GM21447 (cell line): Measurements from ENCODE around the gene SNX20.

ENCODE experiments used
- ATAC-seq: cut with Tn5 transposase; IDR thresholded peaks from one replicate; pipeline ENCODE4 v1.9.1; 2021; ENCODE audit not compliant: unreplicated experiment

Gene SNX20

DNA sequence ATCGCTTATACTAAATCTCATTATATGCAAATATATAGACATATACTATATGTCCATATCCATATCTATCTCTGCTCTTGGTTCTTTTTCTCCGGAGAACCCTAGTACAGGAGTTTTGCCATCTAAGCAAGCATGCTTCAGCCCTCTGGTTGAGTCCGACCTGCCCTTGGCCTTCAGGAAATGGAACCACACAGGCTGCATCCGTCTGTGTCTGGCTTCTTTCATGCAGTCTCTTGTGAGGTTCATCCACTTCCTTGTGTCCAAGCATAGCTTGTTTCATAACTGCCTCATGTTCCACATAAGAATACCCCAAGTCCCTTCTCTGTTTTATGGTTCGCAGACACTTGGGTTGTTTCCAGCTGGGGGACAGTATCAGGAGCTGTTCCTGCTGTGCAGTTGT, 16.8 kb downstream of the SNX20 start:
- no peak for ATAC-seq

DNA sequence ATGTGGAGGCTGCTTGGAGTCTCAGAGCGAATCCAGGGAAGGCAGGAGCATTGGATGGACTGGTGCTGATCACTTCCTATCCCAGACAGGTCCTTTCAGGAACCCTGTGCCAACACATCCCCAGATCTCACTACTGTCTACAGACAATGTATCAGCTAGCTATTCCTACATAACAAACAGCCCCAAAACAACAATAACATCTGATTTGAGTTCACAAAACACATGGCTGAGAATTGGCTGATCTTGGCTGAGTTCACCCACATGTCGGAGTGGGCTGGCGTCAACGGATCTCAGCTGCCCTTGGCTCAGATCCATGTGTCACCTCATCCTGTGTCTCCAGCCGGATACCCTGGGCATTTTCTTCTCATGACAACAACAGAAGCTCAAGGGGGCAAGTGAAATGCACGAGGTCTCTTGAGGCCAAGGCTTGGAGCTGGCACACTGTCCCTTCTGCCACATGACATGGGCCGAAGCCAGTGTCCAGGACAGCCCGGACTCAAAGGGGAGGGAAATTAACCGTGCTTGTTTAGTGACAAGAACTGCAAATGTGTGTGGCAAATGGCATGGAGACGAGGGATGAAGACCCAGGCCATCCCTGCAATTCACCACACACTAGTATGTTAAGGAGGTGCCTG, 18.7 kb downstream of the SNX20 start:
- ATAC-seq: no peak

DNA sequence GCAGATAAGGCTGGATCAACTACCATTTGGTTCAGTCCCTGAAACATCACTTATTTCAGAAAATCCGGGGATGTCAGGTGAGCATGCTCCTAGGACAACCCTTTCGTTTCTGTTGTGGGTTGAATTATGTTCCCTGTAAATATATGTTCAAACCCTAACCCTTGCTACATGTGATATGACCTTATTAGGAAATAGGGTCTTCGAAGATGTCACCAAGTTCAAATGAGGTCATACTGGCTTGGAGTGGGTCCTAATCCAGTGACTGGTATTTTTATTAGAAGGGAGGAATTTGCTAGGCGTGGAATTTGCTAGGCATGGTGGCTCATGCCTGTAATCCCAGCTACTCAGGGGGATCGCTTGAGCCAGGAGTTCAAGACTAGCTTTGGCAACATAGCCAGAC, 21.3 kb downstream of the SNX20 start:
- no peak for ATAC-seq

DNA sequence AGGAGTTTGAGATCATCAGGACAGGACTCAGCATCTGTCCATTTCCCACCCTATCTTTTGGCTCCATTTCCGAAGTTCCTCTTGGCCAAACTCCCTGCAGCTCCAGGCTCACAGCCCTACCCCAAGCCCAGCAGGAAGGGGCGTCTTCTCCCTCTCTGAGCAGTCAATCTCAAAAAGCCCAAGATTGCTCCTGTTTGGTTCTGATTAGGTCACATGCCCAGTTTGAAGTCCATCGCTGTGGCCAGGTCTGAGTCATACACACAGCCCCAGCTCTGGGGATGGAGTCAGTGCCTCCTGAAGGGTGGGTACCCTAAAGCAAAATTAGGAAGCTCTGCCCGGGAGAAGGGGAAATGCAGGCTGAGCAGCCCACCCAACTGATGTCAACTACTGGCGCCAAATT, 23.9 kb downstream of the SNX20 start:
- no peak for ATAC-seq

DNA sequence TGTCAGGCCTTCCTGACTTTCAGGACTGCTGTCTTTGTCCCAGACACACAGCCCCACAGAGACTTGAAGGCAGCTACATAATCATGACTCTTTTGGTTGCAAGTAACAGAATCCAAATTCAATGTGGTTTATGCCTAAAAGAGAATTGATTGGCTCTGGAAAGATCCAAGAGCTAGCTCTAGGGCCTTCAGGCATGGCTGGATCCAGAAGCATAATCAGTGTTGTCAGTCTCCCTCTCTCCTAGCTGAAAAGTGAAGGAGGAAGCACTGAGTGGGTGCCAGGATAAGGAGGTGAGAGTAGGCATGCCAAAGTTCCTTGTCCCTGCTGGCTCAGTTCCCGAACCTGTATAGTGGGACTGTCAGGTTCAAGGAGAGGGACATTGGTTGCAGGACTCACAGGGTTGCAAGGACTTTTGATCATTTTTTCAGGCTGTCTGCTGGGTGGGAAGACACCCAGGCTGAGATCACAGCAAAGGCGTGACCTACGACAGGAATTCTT, 25.5 kb downstream of the SNX20 start:
- ATAC-seq: no peak

DNA sequence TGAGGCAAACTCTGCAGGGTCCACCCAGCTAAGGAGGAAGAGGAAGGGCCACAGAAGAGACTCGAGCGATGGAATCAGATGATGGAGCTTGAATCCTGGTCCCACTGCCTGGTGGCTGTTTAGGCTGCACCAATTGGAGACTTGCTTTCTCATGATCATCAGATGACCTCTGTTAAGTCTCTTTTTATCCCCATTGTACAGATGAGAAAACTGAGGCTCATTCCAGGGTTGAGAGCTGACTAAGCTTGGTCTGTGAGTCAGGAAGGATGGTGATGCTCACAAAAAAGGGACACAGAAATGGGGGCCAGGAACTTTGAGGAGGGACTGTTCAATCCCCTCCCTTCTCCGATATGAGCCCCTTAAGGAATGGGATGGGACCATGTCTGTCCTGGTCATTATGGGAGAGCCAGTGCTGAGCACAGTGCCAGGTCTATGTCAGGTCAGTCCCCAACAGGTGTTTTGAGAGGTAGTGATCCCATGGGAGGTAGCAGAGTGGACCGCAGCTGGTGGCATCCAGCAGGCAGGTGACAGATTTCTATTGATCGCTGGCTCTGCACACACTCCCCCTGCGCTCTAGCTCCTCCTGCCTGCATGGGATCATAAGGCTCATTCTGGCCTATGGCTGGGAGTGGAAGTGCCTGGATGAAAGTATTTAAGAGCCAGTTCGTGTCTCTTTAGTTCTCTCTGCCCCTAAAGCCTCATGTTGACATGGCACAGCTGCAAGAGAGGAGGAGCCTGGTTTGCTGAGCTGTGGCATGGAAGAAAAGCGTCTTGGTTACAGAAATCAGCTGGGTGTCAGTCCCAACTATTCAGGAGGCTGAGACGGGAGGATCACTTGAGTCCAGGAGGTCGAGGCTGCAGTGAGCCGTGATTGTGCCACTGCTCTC, 27.2 kb downstream of the SNX20 start:
- no peak for ATAC-seq

DNA sequence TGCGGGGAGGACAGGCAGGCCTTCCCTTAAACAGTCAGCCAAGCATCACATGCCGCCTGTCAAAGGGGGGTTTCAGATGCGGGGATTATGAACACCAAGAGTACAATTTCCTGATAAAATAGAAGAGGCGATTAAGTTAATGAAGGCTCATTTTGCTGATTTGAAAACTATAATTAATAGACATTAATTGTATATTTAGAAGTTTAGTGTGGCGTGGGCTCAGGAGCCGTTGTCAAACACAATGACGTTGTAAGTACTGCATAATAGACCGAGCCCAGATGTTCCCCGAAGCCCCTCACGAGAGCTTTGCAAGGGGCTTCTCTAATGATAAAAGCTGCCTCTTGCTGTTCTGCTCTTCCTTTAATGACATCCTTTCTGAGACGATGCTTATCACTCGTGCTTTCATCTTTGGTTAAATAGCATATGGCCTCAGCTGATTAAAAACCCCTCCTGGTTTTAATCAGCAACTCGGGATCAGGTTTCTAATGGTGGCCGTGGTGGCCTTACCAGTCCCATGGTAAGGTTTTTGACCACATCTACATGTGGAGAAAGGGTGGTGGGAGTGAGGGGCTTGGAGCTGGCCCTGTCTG, 28.2 kb downstream of the SNX20 start:
- ATAC-seq: no peak

DNA sequence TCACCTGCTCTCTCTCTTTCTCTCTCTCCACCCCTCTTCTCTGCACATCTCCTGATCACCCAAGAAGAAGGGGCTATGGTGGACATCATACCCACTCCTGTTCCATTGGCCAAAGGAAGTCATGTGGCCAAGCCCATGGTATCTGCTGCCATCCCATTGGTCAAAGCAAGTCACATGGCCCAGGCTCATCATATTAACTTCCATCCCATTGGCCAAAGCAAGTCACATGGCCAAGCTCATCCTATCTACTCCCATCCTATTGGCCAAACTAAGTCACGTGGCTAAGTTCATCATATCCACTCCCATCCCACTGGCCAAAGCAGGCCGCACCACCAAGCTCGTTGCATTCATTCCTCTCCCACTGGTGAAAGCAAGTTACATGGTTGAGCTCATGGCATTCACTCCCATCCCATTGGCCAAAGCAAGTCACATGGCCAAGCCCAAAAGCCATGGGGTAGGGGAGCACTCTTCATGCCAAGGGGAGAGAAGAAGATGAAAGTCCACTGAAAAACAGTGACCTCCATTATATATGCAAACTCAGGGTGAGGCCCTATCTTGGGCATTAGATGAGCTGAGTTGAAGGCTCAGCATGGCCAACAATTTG, 29.2 kb downstream of the SNX20 start:
- ATAC-seq: no peak

DNA sequence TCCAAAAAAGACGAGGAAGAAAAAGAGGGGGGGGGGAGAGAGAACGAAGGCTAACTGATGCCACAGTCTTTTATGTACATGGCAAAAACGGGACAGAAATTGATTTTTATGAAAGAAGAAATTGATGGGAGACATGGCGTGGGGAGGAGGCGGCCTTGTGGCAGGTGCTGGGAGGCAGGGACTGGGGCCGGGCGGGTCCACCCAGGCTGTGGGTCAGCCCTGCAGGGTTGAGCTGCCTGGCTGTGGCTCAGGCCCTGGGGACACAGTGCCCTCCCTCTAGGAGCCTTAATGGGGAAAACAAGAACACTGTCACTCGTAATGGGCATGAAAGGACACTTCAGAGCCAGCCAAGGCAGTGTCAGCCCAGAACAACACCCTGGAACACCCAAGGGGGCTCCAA, 34.8 kb downstream of the SNX20 start:
- ATAC-seq: no peak

DNA sequence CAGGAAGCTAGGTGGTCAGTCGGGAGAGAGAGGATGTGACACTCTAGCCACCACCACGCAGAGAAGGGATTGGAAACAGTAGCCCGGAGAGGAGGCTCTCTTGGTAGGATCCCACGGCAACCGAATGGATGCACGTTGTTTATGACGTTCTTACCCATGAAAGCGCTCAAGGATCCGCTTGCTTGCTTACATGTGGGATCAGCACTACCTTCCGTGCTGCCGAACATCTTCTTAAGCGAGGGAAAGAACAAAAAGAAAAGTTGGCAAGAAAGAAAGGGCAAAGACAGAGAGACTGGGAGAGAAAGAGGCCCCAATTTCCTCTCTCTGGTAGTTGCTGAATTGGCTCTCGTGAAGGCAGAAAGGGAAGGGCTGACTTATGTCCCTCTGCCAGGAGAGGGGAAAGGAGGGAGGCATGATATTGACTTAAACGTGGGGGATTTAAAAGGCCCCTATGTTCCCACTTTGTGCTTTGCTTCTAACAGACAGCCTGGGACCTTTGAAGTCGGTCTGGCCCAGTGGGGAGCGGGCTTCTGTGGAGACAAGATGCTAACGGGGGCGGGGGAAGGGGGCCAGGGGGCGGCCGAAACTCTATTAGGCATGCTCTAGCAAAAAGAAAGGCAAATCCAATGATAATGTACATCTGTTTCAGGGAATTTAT, 35.4 kb downstream of the SNX20 start:
- ATAC-seq: no peak

DNA sequence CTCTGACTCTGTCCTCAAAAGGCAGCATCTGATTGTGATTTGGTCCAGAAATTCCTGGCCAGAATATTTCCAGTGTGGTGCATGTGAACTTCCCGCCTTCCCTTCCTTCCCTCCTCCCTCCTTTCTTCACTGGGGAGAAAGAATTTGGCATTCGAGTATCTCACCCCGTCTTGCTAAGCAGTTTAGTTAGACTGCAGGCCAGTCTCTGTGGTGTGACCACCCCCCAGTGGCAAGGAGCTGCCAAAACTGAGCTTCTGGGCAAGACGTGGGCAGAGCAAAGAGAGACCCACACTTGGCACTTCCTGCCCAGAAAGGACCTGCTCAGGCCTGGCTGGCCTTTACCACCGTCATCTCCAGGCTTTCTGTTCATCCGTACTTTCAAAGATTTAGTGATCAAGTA, 36.4 kb downstream of the SNX20 start:
- no peak for ATAC-seq

DNA sequence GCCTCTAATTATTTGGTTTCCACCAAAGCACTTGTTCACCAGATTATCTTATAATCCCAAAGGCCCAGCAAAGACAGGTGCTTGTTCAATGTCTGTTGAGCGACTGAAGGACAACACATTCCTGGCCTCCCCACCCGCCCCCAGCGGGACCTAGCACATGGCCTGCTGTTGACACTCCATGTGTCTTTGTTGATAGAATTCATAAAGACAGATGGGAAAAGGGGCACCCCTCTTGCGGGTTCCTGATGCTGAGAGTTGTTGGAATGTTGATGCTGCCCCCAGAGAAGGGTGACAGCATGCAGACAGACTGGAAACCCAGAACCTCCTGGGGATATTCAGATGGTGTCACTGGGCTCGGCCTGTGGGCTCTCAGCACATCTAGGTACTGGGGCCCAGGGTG, 36.9 kb downstream of the SNX20 start:
- ATAC-seq: no peak

DNA sequence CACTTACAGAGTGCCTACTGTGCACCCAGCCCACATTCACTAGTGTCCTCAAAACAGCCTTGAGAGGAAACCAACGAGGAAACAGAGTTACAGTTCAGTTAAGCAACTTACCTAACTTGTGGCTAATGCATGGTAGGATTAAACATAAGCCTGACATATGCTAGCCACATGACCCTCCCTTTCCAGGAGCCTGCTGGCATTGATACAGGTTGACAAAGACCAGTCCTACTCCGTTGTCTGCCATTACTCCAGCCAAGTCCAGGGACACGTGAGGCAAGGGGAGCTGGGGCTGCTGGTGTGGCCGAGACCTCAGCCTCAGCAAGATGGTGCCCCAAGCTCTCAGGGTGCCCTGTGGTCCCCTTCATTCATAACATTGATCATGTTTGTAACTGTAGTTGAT, 37.9 kb downstream of the SNX20 start:
- ATAC-seq: no peak

DNA sequence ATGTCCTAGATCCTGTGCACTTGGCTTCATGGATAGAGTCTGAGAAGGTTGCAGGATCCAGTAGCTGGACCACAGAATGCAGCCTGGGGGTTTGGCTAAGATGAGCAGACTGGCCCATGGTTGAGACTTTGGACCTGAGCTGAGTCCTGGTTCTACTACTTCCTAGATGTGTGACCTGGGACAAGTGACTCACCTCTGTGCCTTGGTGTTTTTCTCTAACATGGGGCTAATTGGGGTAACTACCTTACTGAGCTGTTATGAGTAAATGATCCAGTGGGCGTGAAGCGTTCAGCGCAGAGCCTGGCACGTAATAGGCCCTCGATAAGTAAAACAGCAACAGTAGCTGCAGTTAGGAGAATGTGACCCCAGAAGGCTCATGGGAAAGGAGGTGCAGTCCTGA, 38.8 kb downstream of the SNX20 start:
- ATAC-seq: no peak

DNA sequence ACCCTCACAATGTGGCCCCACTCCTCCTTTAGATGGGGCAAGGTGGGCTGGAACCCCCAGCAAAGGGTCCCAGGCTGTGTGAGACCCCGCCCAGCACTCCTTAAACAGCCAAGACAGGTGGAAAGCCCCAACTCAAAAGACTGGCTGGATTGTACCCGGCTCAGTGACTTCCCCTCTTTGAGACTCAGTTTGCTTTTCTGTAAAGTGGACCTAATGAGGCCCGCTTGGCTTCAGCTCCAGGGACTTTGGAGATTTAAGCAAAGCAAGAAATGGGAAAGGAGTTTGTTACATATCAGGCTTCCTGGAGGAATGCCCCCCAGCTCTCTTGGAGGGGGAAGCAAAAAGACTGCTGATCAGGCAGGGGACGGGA, 39.3 kb downstream of the SNX20 start:
- ATAC-seq: no peak

DNA sequence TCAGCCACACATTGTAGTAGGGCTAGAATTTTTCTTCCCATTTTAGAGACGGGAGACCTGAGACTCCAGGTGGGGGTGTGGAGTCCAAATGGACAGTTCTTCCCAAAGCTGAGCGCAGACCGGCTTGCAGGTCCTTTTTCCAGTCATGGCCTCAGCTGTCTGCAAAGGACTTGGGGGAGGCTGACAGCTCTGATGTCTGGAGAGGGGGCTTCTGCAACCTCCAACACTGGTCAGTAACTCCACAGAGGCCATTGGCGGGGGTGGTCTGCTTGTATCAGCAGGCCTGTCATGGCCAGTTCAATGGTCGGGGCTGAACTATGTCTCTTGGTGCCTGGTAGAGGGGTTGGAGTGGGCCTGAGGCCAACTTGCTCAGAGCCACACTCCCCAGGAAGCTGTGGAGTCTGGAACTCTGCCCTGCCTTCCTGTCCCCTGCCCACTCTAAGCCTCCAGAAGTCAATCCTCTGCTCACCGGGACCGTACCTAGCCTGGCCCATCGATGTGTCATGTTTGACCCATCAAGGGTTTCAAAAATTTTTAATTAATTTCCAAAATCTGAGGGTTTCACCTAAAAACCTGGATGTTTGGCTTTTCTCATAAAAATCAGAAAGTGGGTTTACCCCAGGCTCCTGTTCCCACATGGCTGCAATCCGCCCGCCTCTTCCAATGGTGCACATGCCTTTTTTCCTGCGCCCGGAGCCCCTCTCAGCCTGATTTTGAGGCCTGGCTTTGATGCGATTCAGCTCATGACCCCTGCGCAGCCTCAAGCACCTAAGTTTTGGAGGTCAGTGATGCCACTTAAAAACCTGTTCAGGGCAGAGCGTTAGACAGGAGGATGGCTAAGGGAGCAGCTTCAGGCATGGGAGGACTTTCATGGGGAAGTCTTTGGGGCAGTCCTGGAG, 39.9 kb downstream of the SNX20 start:
- ATAC-seq: no peak

DNA sequence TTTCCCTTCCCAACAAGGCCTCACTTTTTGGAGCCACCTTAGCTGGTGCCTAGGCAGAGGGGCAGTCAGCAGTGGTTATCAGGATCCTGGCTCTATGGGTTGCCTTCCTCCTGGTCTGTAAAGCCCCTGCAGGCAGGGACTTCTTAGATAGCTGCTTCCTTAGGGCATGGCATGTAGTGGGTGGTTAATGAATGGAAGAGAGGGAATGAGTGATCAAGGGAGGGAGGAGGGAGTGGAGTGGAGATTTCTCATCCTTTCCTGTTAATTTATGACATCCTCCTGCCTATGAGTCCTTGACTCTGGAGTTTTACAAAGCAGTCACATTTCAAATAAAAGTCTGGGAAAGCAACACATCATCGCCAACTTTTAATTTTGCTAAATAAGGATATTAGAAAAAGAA, 40.7 kb downstream of the SNX20 start:
- ATAC-seq: no peak

DNA sequence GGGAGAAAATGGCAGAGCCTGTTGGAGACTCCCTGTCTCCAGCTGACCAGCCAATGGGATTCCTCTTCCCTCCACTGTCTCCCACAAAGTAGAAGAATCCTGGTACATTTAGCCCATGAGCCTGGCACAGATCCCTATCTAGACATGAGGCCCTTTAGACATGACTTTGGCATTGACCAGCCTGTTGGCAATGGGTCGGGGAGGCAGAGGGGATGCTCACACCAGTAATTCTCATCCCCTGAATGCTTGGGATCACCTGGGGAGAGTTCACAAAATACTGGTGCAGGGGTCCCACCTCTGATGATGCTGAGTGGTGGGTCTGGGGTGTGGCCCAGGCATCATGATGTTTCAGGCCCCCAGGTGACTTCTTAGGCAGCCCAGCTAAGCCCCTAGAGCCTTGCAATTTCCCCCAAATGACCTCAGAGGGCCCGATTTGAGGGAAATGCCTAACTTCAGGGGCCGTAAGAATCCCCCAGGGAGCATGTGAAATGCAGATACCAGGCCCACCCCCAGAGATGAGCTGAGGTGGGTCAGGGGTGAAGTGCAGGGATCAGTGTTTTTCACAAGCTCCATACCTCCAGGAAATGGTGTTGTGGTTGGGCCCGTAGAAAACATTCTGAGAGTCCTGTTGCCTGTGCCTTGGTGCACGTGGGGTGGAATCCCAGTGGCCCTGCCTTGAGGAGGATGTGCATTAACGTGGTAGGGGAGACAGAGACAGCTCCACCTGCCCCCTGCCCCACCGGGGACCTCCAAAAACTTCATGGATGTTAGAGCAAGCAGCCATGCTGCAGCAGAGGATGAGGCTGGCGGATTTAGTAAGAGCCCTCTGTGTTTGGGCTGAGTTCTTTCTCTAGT, 42.1 kb downstream of the SNX20 start:
- ATAC-seq: no peak
